Keratinocyte (primary cell): ENCODE measurements around the gene PXN. TPM values are rescaled to one million over a fixed set of nuclear protein-coding genes. Genes with fewer than 3 reads are reported as not detected.
A peak's percentile ranks its signal among the peaks of the same experiment; 100 is the strongest.

Experiments
- DNase-seq: peaks from one replicate; pipeline ENCODE4 v3.0.0-alpha.2; 2011; ENCODE audit warnings: low read depth, missing footprints, low spot score
- FAIRE-seq: peaks from 2 replicates; lab custom pipeline; 2011; peaks lifted over from hg19 to GRCh38; lab: Jason Lieb, UNC
- H2AFZ ChIP-seq: 2 replicates; pipeline ENCODE4 v1.6.0; 2012; ENCODE audit warnings: low read length, control low read depth, inconsistent platforms; ENCODE audit not compliant: control insufficient read depth
- H3K27ac ChIP-seq: 2 replicates; pipeline ENCODE4 v1.5.1; 2011; ENCODE audit warnings: low read length; ENCODE audit not compliant: control insufficient read depth, insufficient read depth
- H3K27me3 ChIP-seq: 3 replicates; pipeline ENCODE4 v1.6.0; 2011; ENCODE audit warnings: low read length; ENCODE audit not compliant: control insufficient read depth, insufficient read depth; ENCODE audit errors: extremely low read depth
- H3K36me3 ChIP-seq, 2 experiments: 2 replicates in 1 of 2; 3 replicates in 1 of 2; pipeline ENCODE4 v1.5.1; 2011; ENCODE audit warnings: low read length in 2 of 2, mild to moderate bottlenecking in 1 of 2; ENCODE audit not compliant: control insufficient read depth in 2 of 2, insufficient read depth in 2 of 2; ENCODE audit errors: extremely low read depth in 1 of 2
- H3K4me1 ChIP-seq: 3 replicates; pipeline ENCODE4 v1.5.1; 2011; ENCODE audit warnings: low read length; ENCODE audit not compliant: control insufficient read depth, insufficient read depth; ENCODE audit errors: extremely low read depth
- H3K4me2 ChIP-seq: 3 replicates; pipeline ENCODE4 v1.6.0; 2011; ENCODE audit warnings: low read depth, low read length; ENCODE audit not compliant: control insufficient read depth, insufficient read depth; ENCODE audit errors: extremely low read depth
- H3K4me3 ChIP-seq, 3 experiments: fragments of 200-600 bp in 1 of 3; sonication (generic) in 1 of 3; 2 replicates in 2 of 3; 3 replicates in 1 of 3; pipeline ENCODE4 v1.5.1; 2011 to 2016; ENCODE audit warnings: low read length in 3 of 3, mild to moderate bottlenecking in 3 of 3, control low read depth in 2 of 3, inconsistent platforms in 1 of 3, low read depth in 1 of 3, mixed read lengths in 1 of 3, mixed run types in 1 of 3, moderate library complexity in 1 of 3; ENCODE audit not compliant: control insufficient read depth in 2 of 3, insufficient read depth in 2 of 3; ENCODE audit errors: extremely low read depth in 1 of 3
- H3K79me2 ChIP-seq: 2 replicates; pipeline ENCODE4 v1.6.0; 2012; ENCODE audit warnings: low read length; ENCODE audit not compliant: control insufficient read depth, insufficient read depth
- H3K9ac ChIP-seq: 3 replicates; pipeline ENCODE4 v1.6.0; 2011; ENCODE audit warnings: low read length; ENCODE audit not compliant: control insufficient read depth, insufficient read depth; ENCODE audit errors: extremely low read depth
- H3K9me1 ChIP-seq: 3 replicates; pipeline ENCODE4 v1.6.0; 2011; ENCODE audit warnings: low read length; ENCODE audit not compliant: control insufficient read depth, insufficient read depth; ENCODE audit errors: extremely low read depth
- H3K9me3 ChIP-seq: 2 replicates; pipeline ENCODE4 v1.5.1; 2012; ENCODE audit warnings: low read depth, low read length; ENCODE audit not compliant: control insufficient read depth
- H4K20me1 ChIP-seq: 3 replicates; pipeline ENCODE4 v1.6.0; 2011; ENCODE audit warnings: low read length; ENCODE audit not compliant: control insufficient read depth, insufficient read depth; ENCODE audit errors: extremely low read depth
- EZH2 ChIP-seq: IDR thresholded peaks from one replicate; pipeline ENCODE4 v1.6.1; 2012; ENCODE audit warnings: inconsistent platforms, mild to moderate bottlenecking, low read length, moderate library complexity
- dilution Hi-C: fragments of 300-500 bp; cut with MboI; formaldehyde crosslinking; loops from one replicate; pipeline ENCODE4 v1.7.0; 2020; ENCODE audit warnings: low sequenced_read_pairs; ENCODE audit not compliant: extremely low pct_ligation_motif_present
- polyA plus RNA-seq, 5 experiments: library from polyadenylated mRNA; depleted of rRNA in 3 of 5; stranded (reverse) in 3 of 5; stranded (forward) in 1 of 5; unstranded in 1 of 5; fragments of >200 nt; gene quantifications; 1 replicate in 1 of 5; 2 replicates in 3 of 5; 3 replicates in 1 of 5; pipeline versions ENCODE4 v1.2.1 to v1.2.3, GENCODE V29; 2011 to 2012; ENCODE audit warnings: missing spikeins in 2 of 5, low read depth in 1 of 5, low replicate concordance in 1 of 5
- TF ChIP-seq, protein P1 (sequence below), 3 experiments: IDR thresholded peaks in 1 of 3; conservative IDR thresholded peaks in 1 of 3; optimal IDR thresholded peaks in 1 of 3; 2 replicates in 2 of 3; 3 replicates in 1 of 3; pipeline versions ENCODE3 to v1.5.1; 2011; ENCODE audit warnings: low read length in 3 of 3, mild to moderate bottlenecking in 3 of 3, moderate library complexity in 2 of 3, control low read depth in 1 of 3, inconsistent platforms in 1 of 3; ENCODE audit not compliant: insufficient read depth in 2 of 3; ENCODE audit errors: extremely low read depth in 1 of 3

PXN gene
- polyA plus RNA-seq, 1 donor (not counting 4 experiments of a cell fraction or from before 2014, with no cell fraction given): 114 TPM

- Histone ChIP-seq H3K4me1 (peaks cover 69% of the 10 kb centered on the region), H3K4me2 (peak overlapping the region; percentile 63), H3K4me3 (peak overlapping the region in 1 of 3 experiments; percentile 7), H3K9me1 (no peaks in the 10 kb centered on the region), H3K27ac (peak overlapping the region; percentile 65), H3K79me2 (peaks cover 95% of the 10 kb centered on the region), H3K27me3 (no peaks in the 10 kb centered on the region), H4K20me1 (peaks cover 16% of the 10 kb centered on the region), H3K9ac (peak overlapping the region; percentile 55), H2AFZ (no peak overlapping the region), H3K9me3 (no peaks in the 10 kb centered on the region), H3K36me3 (peaks cover 44 to 70% of the 10 kb centered on the region in 2 experiments)
- TF ChIP-seq, protein P1, sequence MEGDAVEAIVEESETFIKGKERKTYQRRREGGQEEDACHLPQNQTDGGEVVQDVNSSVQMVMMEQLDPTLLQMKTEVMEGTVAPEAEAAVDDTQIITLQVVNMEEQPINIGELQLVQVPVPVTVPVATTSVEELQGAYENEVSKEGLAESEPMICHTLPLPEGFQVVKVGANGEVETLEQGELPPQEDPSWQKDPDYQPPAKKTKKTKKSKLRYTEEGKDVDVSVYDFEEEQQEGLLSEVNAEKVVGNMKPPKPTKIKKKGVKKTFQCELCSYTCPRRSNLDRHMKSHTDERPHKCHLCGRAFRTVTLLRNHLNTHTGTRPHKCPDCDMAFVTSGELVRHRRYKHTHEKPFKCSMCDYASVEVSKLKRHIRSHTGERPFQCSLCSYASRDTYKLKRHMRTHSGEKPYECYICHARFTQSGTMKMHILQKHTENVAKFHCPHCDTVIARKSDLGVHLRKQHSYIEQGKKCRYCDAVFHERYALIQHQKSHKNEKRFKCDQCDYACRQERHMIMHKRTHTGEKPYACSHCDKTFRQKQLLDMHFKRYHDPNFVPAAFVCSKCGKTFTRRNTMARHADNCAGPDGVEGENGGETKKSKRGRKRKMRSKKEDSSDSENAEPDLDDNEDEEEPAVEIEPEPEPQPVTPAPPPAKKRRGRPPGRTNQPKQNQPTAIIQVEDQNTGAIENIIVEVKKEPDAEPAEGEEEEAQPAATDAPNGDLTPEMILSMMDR (optimal IDR thresholded peaks at IDR 0.05 in 1 of 3, IDR thresholded peaks at IDR 0.05 in 1 of 3, conservative IDR thresholded peaks at IDR 0.05 in 1 of 3; ENCODE audit: extremely low read depth in 1 of 3, insufficient read depth in 2 of 3, low read length in 3 of 3): peak in 2 of 3 experiments; percentile 46 to 48
- TF ChIP-seq EZH2: no peak
- DNase-seq: no peak
- FAIRE-seq: no peak
- dilution Hi-C loops: no loop called here
Observed at GRCh38 chr12:120225852-120226640, 39.5 kb downstream of the PXN start.

DNA sequence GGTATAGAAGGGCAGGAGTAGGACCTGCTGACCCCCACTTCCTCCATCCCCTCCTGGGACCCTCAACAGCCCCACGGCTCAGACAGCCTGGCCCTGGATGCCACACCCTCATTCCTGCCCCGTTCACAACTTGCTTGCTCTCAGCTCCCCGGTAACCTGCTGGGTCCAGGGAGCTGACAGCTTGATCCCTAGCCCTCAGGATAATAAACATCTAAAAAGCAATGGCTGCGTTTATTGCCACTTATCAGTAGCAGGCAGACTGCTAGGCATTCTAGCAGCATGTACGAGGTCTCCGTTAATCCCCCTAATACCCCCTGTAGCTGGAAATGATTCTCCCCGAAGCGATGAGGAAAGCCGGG, 40.4 kb downstream of the PXN start:
- H3K9ac ChIP-seq: peak overlapping the region; percentile 55
- TF ChIP-seq, protein P1 (optimal IDR thresholded peaks at IDR 0.05 in 1 of 3, IDR thresholded peaks at IDR 0.05 in 1 of 3, conservative IDR thresholded peaks at IDR 0.05 in 1 of 3; ENCODE audit: extremely low read depth in 1 of 3, insufficient read depth in 2 of 3, low read length in 3 of 3): no peak
- TF ChIP-seq EZH2: no peak
- dilution Hi-C loops: no loop called here
- H3K27ac ChIP-seq: peak overlapping the region; percentile 65
- no peak for FAIRE-seq
- H3K9me1 ChIP-seq: no peaks in the 10 kb centered on the region
- H3K27me3 ChIP-seq: no peaks in the 10 kb centered on the region
- peak overlapping the region; percentile 18 to 29 (median 21) for H3K4me3 ChIP-seq
- H3K9me3 ChIP-seq: no peaks in the 10 kb centered on the region
- H3K4me2 ChIP-seq: peak overlapping the region; percentile 63
- H3K36me3 ChIP-seq: peaks cover 51 to 75% of the 10 kb centered on the region in 2 experiments
- peaks cover 98% of the 10 kb centered on the region for H3K79me2 ChIP-seq
- H2AFZ ChIP-seq: no peak overlapping the region
- no peak for DNase-seq
- H3K4me1 ChIP-seq: peaks cover 60% of the 10 kb centered on the region
- H4K20me1 ChIP-seq: peaks cover 20% of the 10 kb centered on the region
